BLaER1 treated with 17β-estradiol and CSF1 and Interleukin-3, amounts not matched to agents 10 nM and 100 nM (cell line): ENCODE measurements around the gene PRX.

Experiments used
- H3K27ac ChIP-seq, 11 experiments: shearing (Covaris generic); formaldehyde crosslinking; 2 replicates each; pipeline ENCODE4 v1.8.1; 2022
- H3K27me3 ChIP-seq, 11 experiments: shearing (Covaris generic); formaldehyde crosslinking; 2 replicates each; pipeline ENCODE4 v1.8.1; 2022
- H3K36me3 ChIP-seq, 11 experiments: shearing (Covaris generic); formaldehyde crosslinking; 2 replicates each; pipeline ENCODE4 v1.8.1; 2022
- H3K4me1 ChIP-seq, 10 experiments: shearing (Covaris generic); formaldehyde crosslinking; 2 replicates each; pipeline ENCODE4 v1.8.1; 2022
- H3K4me2 ChIP-seq, 11 experiments: shearing (Covaris generic); formaldehyde crosslinking; 2 replicates each; pipeline ENCODE4 v1.8.1; 2022
- H3K4me3 ChIP-seq, 10 experiments: shearing (Covaris generic); formaldehyde crosslinking; 2 replicates each; pipeline ENCODE4 v1.8.1; 2022
- H3K9ac ChIP-seq, 11 experiments: shearing (Covaris generic); formaldehyde crosslinking; 2 replicates each; pipeline ENCODE4 v1.8.1; 2022
- H3K9me3 ChIP-seq, 11 experiments: shearing (Covaris generic); formaldehyde crosslinking; replicated peaks in 1 of 11; 2 replicates each; pipeline ENCODE4 v1.8.1; 2022
- H4K20me1 ChIP-seq, 11 experiments: shearing (Covaris generic); formaldehyde crosslinking; 2 replicates each; pipeline ENCODE4 v1.8.1; 2022
- Cebpa-rat ChIP-seq, 11 experiments: shearing (Covaris generic); IDR thresholded peaks; 2 replicates each; pipeline ENCODE4 v1.8.1; 2022

Gene PRX

GRCh38 chr19:40380199-40381037 lies 32.8 kb downstream of the PRX start:
- Histone ChIP-seq H3K4me2 (no peak overlapping the region), H3K9me3 (no peaks in the 10 kb centered on the region), H4K20me1 (peaks cover 0 to 31% (median 0%) of the 10 kb centered on the region in 11 experiments; a peak in 5 of 22 replicates), H3K4me1 (peaks cover 0 to 11% (median 0%) of the 10 kb centered on the region in 10 experiments; a peak in 8 of 20 replicates), H3K9ac (no peak overlapping the region), H3K27ac (no peak overlapping the region), H3K4me3 (no peak overlapping the region), H3K27me3 (no peaks in the 10 kb centered on the region), H3K36me3 (peaks cover 0 to 43% (median 3%) of the 10 kb centered on the region in 11 experiments; a peak in 9 of 22 replicates)
- no peak for TF ChIP-seq Cebpa-rat (IDR thresholded peaks at IDR 0.05)

GRCh38 chr19:40379446-40380198 lies 33.6 kb downstream of the PRX start:
- Histone ChIP-seq H3K9me3 (no peaks in the 10 kb centered on the region), H3K4me3 (no peak overlapping the region), H3K27me3 (no peaks in the 10 kb centered on the region), H3K4me2 (no peak overlapping the region), H3K9ac (no peak overlapping the region), H3K27ac (no peak overlapping the region), H3K36me3 (peaks cover 0 to 49% (median 3%) of the 10 kb centered on the region in 11 experiments; a peak in 10 of 22 replicates), H3K4me1 (peaks cover 0 to 12% (median 5%) of the 10 kb centered on the region in 10 experiments; a peak in 10 of 20 replicates), H4K20me1 (peaks cover 0 to 31% (median 0%) of the 10 kb centered on the region in 11 experiments; a peak in 5 of 22 replicates)
- TF ChIP-seq Cebpa-rat (IDR thresholded peaks at IDR 0.05), result no peak

- Histone ChIP-seq H3K9ac (no peak overlapping the region), H3K9me3 (no peaks in the 10 kb centered on the region), H3K4me3 (no peak overlapping the region), H3K27me3 (no peaks in the 10 kb centered on the region), H3K4me2 (no peak overlapping the region), H3K36me3 (peaks cover 0 to 60% (median 7%) of the 10 kb centered on the region in 11 experiments; a peak in 12 of 22 replicates), H3K27ac (no peak overlapping the region), H3K4me1 (peaks cover 0 to 15% (median 7%) of the 10 kb centered on the region in 10 experiments; a peak in 10 of 20 replicates), H4K20me1 (peaks cover 0 to 31% (median 0%) of the 10 kb centered on the region in 11 experiments; a peak in 6 of 22 replicates)
- no peak for TF ChIP-seq Cebpa-rat (IDR thresholded peaks at IDR 0.05)
Observed at GRCh38 chr19:40378509-40378908, 34.7 kb downstream of the PRX start.

GRCh38 chr19:40377876-40378385 lies 35.2 kb downstream of the PRX start:
- Histone ChIP-seq H3K27ac (no peak overlapping the region), H3K9ac (no peak overlapping the region), H4K20me1 (peaks cover 0 to 31% (median 0%) of the 10 kb centered on the region in 11 experiments; a peak in 6 of 22 replicates), H3K4me3 (no peak overlapping the region), H3K36me3 (peaks cover 0 to 66% (median 7%) of the 10 kb centered on the region in 11 experiments; a peak in 12 of 22 replicates), H3K4me2 (no peak overlapping the region), H3K27me3 (no peaks in the 10 kb centered on the region), H3K9me3 (no peaks in the 10 kb centered on the region), H3K4me1 (peaks cover 0 to 21% (median 10%) of the 10 kb centered on the region in 10 experiments; a peak in 12 of 20 replicates)
- TF ChIP-seq Cebpa-rat (IDR thresholded peaks at IDR 0.05), result no peak

GRCh38 chr19:40376286-40376862 lies 36.8 kb downstream of the PRX start:
- H3K36me3 ChIP-seq, result peaks cover 0 to 81% (median 10%) of the 10 kb centered on the region in 11 experiments; a peak in 13 of 22 replicates
- peaks cover 0 to 33% (median 15%) of the 10 kb centered on the region in 10 experiments; a peak in 12 of 20 replicates for H3K4me1 ChIP-seq
- no peak for TF ChIP-seq Cebpa-rat (IDR thresholded peaks at IDR 0.05)
- peak overlapping the region in 2 of 11 experiments; percentile 17 to 44; a peak in 3 of 22 replicates for H3K4me2 ChIP-seq
- H3K27ac ChIP-seq, result no peak overlapping the region
- H3K9ac ChIP-seq, result no peak overlapping the region
- H3K27me3 ChIP-seq, result no peaks in the 10 kb centered on the region
- peaks cover 0 to 40% (median 0%) of the 10 kb centered on the region in 11 experiments; a peak in 6 of 22 replicates for H4K20me1 ChIP-seq
- H3K4me3 ChIP-seq, result no peak overlapping the region
- no peaks in the 10 kb centered on the region for H3K9me3 ChIP-seq

- H3K4me2 ChIP-seq, result no peak overlapping the region; a peak in 1 of 22 replicates
Observed at GRCh38 chr19:40374084-40374483, 39.1 kb downstream of the PRX start.

GRCh38 chr19:40371802-40372122 lies 41.4 kb downstream of the PRX start:
- no peaks in the 10 kb centered on the region for H3K27me3 ChIP-seq
- no peak overlapping the region for H3K27ac ChIP-seq
- H3K4me1 ChIP-seq, result peaks cover 6 to 48% (median 30%) of the 10 kb centered on the region in 10 experiments; a peak in 19 of 20 replicates
- H3K4me3 ChIP-seq, result no peak overlapping the region
- H3K36me3 ChIP-seq, result peaks cover 0 to 90% (median 24%) of the 10 kb centered on the region in 11 experiments; a peak in 14 of 22 replicates
- peak overlapping the region in 1 of 11 experiments; percentile 78; a peak in 1 of 22 replicates for H3K4me2 ChIP-seq
- TF ChIP-seq Cebpa-rat (IDR thresholded peaks at IDR 0.05), result no peak
- H4K20me1 ChIP-seq, result peaks cover 0 to 20% (median 0%) of the 10 kb centered on the region in 11 experiments; a peak in 4 of 22 replicates
- H3K9ac ChIP-seq, result no peak overlapping the region
- H3K9me3 ChIP-seq, result no peaks in the 10 kb centered on the region

More at GRCh38 chr19:40374084-40374483, 39.1 kb downstream of the PRX start:
- Histone ChIP-seq H4K20me1 (peaks cover 0 to 34% (median 0%) of the 10 kb centered on the region in 11 experiments; a peak in 3 of 22 replicates), H3K27me3 (no peaks in the 10 kb centered on the region), H3K27ac (no peak overlapping the region), H3K36me3 (peaks cover 0 to 83% (median 19%) of the 10 kb centered on the region in 11 experiments; a peak in 14 of 22 replicates), H3K4me3 (no peak overlapping the region), H3K9me3 (no peaks in the 10 kb centered on the region), H3K4me1 (peaks cover 6 to 45% (median 29%) of the 10 kb centered on the region in 10 experiments; a peak in 19 of 20 replicates), H3K9ac (no peak overlapping the region)
- no peak for TF ChIP-seq Cebpa-rat (IDR thresholded peaks at IDR 0.05)
